Astrocyte (in vitro differentiated cells and primary cell): Measurements from ENCODE around the gene PEAK1. TPM values are rescaled to one million over a fixed set of nuclear protein-coding genes. Genes with fewer than 3 reads are reported as not detected.

Experiments
- DNase-seq: peaks from one replicate; pipeline ENCODE4 v3.0.0-alpha.2; 2010; ENCODE audit warnings: low read depth
- FAIRE-seq: peaks from 2 replicates; lab custom pipeline; 2011; peaks lifted over from hg19 to GRCh38; lab: Jason Lieb, UNC
- H2AFZ ChIP-seq: 2 replicates; pipeline ENCODE4 v1.6.0; 2012; ENCODE audit warnings: low read depth, low read length, inconsistent platforms
- H3K27ac ChIP-seq: 2 replicates; pipeline ENCODE4 v1.5.1; 2011; ENCODE audit warnings: low read depth, low read length, inconsistent platforms
- H3K27me3 ChIP-seq: 2 replicates; pipeline ENCODE4 v1.6.0; 2011; ENCODE audit warnings: low read length, inconsistent platforms; ENCODE audit not compliant: insufficient read depth
- H3K36me3 ChIP-seq: 2 replicates; pipeline ENCODE4 v1.5.1; 2011; ENCODE audit warnings: low read length, inconsistent platforms; ENCODE audit not compliant: insufficient read depth
- H3K4me1 ChIP-seq: 2 replicates; pipeline ENCODE4 v1.5.1; 2011; ENCODE audit warnings: low read length, inconsistent platforms; ENCODE audit not compliant: insufficient read depth
- H3K4me2 ChIP-seq: 2 replicates; pipeline ENCODE4 v1.6.0; 2012; ENCODE audit warnings: low read length, inconsistent platforms
- H3K4me3 ChIP-seq: 2 replicates; pipeline ENCODE4 v1.5.1; 2011; ENCODE audit warnings: low read depth, mild to moderate bottlenecking, low read length, inconsistent platforms; ENCODE audit not compliant: insufficient read depth
- H3K79me2 ChIP-seq: 2 replicates; pipeline ENCODE4 v1.6.0; 2012; ENCODE audit warnings: mild to moderate bottlenecking, low read length, inconsistent platforms; ENCODE audit not compliant: insufficient read depth
- H3K9ac ChIP-seq: 2 replicates; pipeline ENCODE4 v1.6.0; 2012; ENCODE audit warnings: mild to moderate bottlenecking, low read length, inconsistent platforms
- H3K9me3 ChIP-seq: 2 replicates; pipeline ENCODE4 v1.5.1; 2012; ENCODE audit warnings: low read depth, mild to moderate bottlenecking, low read length, inconsistent platforms; ENCODE audit not compliant: insufficient read depth
- H4K20me1 ChIP-seq: 2 replicates; pipeline ENCODE4 v1.6.0; 2012; ENCODE audit warnings: low read length, inconsistent platforms; ENCODE audit not compliant: insufficient read depth
- H3K27ac Mint-ChIP-seq: one replicate; pipeline ENCODE4 v1.8.0; 2021; ENCODE audit warnings: mild to moderate bottlenecking, mixed read lengths; ENCODE audit not compliant: unreplicated experiment
- H3K27me3 Mint-ChIP-seq: one replicate; pipeline ENCODE4 v1.8.0; 2021; ENCODE audit warnings: low read depth, mixed read lengths; ENCODE audit not compliant: unreplicated experiment
- H3K36me3 Mint-ChIP-seq: one replicate; pipeline ENCODE4 v1.8.0; 2021; ENCODE audit warnings: low read depth, mixed read lengths; ENCODE audit not compliant: unreplicated experiment
- H3K4me1 Mint-ChIP-seq: one replicate; pipeline ENCODE4 v1.8.0; 2021; ENCODE audit warnings: low read depth, mixed read lengths; ENCODE audit not compliant: unreplicated experiment
- H3K4me3 Mint-ChIP-seq: one replicate; pipeline ENCODE4 v1.8.0; 2021; ENCODE audit warnings: mild to moderate bottlenecking, moderate library complexity, mixed read lengths; ENCODE audit not compliant: unreplicated experiment
- H3K9me3 Mint-ChIP-seq: one replicate; pipeline ENCODE4 v1.8.0; 2021; ENCODE audit warnings: mild to moderate bottlenecking, mixed read lengths; ENCODE audit not compliant: unreplicated experiment
- CTCF ChIP-seq: IDR thresholded peaks from 2 replicates; pipeline ENCODE4 v1.5.1; 2011; ENCODE audit warnings: low read depth, mild to moderate bottlenecking, inconsistent platforms, low read length, moderate library complexity; ENCODE audit not compliant: insufficient read depth
- EZH2 ChIP-seq: IDR thresholded peaks from 2 replicates; pipeline ENCODE4 v1.6.1; 2012; ENCODE audit warnings: mild to moderate bottlenecking, low read length, inconsistent platforms; ENCODE audit not compliant: insufficient read depth
- total RNA-seq: library from RNA; stranded (reverse); gene quantifications from 2 replicates; pipeline ENCODE4 v1.2.1, GENCODE V29; 2021

Gene PEAK1
- total RNA-seq, 1 donor from 2014 or later = 62.3 TPM

GRCh38 chr15:77309392-77309791, 110.5 kb downstream of the PEAK1 start:
- FAIRE-seq (no peak), DNase-seq (no peak)
- Histone ChIP-seq H3K9ac (no peak overlapping the region), H3K36me3 (no peaks in the 10 kb centered on the region), H3K4me1 (no peaks in the 10 kb centered on the region), H4K20me1 (peaks cover 42% of the 10 kb centered on the region), H3K79me2 (peaks cover 28% of the 10 kb centered on the region), H3K4me3 (no peak overlapping the region), H3K4me2 (no peak overlapping the region), H3K9me3 (no peaks in the 10 kb centered on the region), H3K27me3 (no peaks in the 10 kb centered on the region), H3K27ac (no peak overlapping the region), H2AFZ (no peak overlapping the region)
- H3K27ac Mint-ChIP-seq = no peak overlapping the region
- no peaks in the 10 kb centered on the region for H3K9me3 Mint-ChIP-seq
- no peaks in the 10 kb centered on the region for H3K27me3 Mint-ChIP-seq
- peaks cover 10% of the 10 kb centered on the region for H3K4me1 Mint-ChIP-seq
- TF ChIP-seq EZH2 (no peak), CTCF (no peak)
- H3K36me3 Mint-ChIP-seq = no peaks in the 10 kb centered on the region
- H3K4me3 Mint-ChIP-seq = no peak overlapping the region

- H3K27ac Mint-ChIP-seq = no peak overlapping the region
- H3K9me3 Mint-ChIP-seq = no peaks in the 10 kb centered on the region
- Histone ChIP-seq H4K20me1 (peaks cover 42% of the 10 kb centered on the region), H3K27ac (no peak overlapping the region), H3K4me2 (no peak overlapping the region), H3K4me3 (no peak overlapping the region), H3K27me3 (no peaks in the 10 kb centered on the region), H3K9ac (no peak overlapping the region), H3K36me3 (no peaks in the 10 kb centered on the region), H3K9me3 (no peaks in the 10 kb centered on the region), H3K4me1 (no peaks in the 10 kb centered on the region), H3K79me2 (peaks cover 14% of the 10 kb centered on the region), H2AFZ (no peak overlapping the region)
- DNase-seq (no peak), FAIRE-seq (no peak)
- peaks cover 3% of the 10 kb centered on the region for H3K36me3 Mint-ChIP-seq
- no peak overlapping the region for H3K4me3 Mint-ChIP-seq
- no peak for TF ChIP-seq CTCF
- TF ChIP-seq EZH2 = no peak
- H3K4me1 Mint-ChIP-seq = peaks cover 3% of the 10 kb centered on the region
- no peaks in the 10 kb centered on the region for H3K27me3 Mint-ChIP-seq
Measured at GRCh38 chr15:77305953-77306352, 114.0 kb downstream of the PEAK1 start.

- Histone ChIP-seq H3K27me3 (no peaks in the 10 kb centered on the region), H4K20me1 (peaks cover 22% of the 10 kb centered on the region), H3K9me3 (no peaks in the 10 kb centered on the region), H3K4me2 (no peak overlapping the region), H3K4me3 (no peak overlapping the region), H3K9ac (no peak overlapping the region), H3K36me3 (no peaks in the 10 kb centered on the region), H2AFZ (no peak overlapping the region), H3K27ac (no peak overlapping the region), H3K4me1 (no peaks in the 10 kb centered on the region), H3K79me2 (peaks cover 12% of the 10 kb centered on the region)
- no peak overlapping the region for H3K4me3 Mint-ChIP-seq
- no peak for FAIRE-seq
- TF ChIP-seq CTCF (no peak), EZH2 (no peak)
- no peaks in the 10 kb centered on the region for H3K27me3 Mint-ChIP-seq
- H3K9me3 Mint-ChIP-seq = no peaks in the 10 kb centered on the region
- peaks cover 7% of the 10 kb centered on the region for H3K4me1 Mint-ChIP-seq
- peaks cover 3% of the 10 kb centered on the region for H3K36me3 Mint-ChIP-seq
- no peak for DNase-seq
- no peak overlapping the region for H3K27ac Mint-ChIP-seq
Measured at GRCh38 chr15:77296773-77297337, 123.0 kb downstream of the PEAK1 start.
